CD4-positive, alpha-beta T cell treated with Interleukin-15 for 1 hour (primary cell): Measurements from ENCODE around the gene FAM124B.

Source experiments
- DNase-seq: peaks from one replicate; pipeline ENCODE4 v3.0.0-alpha.2; 2020

The FAM124B gene

DNA sequence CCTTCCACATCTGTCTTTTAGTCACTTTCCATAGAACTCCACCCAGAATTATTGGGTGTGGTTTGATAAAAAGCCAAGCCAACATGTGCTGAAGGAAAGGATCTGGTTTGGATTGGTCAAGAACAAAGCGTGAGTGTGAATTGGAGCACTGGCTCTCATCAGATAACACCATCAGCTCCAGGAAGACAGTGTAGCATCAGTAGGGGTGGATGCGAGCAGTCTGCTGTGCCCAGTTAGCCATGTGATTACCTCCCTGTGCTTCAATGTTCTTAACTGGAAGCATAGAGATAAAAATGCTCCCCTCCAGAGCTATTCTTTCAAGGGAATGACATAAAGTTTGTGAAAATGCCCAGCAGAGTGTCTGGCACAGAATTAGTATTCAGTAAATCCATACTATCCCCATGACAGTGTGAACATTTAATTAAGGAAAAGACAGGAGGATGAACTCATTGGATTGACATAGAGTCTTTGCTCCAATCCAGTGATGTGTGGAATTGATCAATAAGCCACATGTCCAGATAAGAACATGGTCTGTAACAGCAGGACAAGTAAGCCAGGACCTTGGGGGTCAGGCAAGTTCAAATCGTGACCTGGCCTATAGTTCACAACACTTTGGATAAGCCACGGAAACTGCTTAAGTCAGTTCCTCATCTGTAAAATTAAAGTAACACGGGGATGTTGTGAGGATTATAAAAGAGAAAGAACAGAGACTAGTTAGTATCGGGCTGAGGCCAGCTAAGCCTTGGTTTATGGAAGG lies 68.0 kb downstream of the FAM124B start:
- no peak for DNase-seq

DNA sequence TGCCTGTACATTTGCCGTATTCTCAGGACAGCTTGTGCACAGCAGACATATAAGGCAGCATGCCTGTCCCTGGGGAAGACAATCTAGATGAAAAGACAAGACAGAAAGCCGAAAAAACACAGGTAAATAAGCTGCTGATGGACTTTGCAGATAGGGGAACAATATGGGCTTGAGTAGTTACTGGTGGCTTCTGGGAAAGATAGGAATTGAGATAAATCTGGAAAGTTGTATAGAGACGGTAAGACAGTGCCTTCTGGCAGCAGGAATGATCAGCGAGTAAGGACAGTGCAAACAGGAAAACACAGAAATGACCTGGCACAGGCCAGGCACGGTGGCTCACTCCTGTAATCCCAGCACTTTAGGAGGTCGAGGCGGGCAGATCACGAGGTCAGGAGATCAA lies 70.2 kb downstream of the FAM124B start:
- no peak for DNase-seq

DNA sequence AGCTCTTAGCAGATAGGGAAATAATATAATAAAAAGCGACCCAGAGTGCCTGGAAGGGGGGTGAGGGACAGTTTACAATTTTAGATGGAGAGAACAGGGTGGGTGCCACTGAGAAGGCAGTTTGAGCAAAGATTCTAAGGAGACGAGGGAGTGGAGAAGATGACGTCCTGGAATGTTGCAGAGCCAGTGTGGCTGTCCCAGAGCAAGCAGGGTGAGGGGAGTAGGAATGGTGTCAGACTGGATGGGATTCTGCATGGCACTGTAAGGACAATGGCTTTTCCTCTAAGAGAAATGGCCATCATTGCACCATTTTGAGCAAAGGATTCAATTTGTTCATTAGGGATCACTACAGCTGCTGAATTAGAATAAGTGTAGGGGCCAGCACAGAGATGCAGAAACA lies 73.1 kb downstream of the FAM124B start:
- no peak for DNase-seq
